ENCODE results near the gene ZMYND11.
A peak's percentile ranks its signal among the peaks of the same experiment; 100 is the strongest.
"Not testable (repeated sequence)": the region's sequence is repeated elsewhere in the genome, so short reads cannot be mapped to it uniquely, and the experiment has no call there.

ZMYND11 gene

DNA sequence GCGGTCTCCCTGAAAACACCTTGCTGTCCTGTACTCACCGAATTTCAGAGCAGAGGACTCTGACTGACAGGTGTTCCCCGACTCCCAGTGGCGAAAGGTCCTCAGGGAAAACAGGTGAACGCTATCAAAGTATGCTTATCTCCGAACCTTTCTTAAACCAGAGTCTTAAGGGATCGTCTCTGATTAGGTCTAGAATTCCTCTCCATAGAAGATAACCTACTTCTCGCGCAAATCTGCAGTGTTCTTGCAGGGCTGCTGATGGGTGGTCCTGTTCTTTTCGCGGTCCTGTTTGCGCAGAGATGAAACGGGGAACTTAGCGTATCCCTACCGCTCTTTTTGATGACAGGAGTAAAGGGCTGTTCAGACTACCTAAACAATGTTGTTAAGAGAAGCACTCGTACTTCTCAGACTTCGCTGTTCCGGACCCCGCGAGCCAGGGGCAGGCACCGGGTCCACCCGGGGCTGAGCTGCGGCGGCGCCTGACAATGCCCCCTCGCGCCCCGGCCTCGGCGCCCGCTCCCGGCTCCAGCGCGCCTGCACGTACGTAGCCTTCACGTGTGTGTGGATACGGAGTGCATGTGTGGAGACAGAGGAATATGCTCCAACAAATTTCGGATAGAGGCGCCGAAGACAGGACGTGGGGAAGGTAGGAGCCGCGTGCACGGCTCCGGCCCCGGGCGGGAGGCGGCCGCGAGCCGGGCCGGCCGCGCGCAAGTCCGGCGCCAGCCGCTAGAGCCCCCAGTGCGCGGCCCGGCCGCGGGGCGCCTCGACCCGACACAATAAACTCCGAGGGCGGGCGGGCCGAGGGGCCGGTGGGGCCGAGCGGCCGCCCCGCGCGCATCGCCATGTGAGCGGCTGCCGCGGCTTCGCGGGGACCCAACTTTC is 766 bp upstream of the ZMYND11 start:
- peak; percentile 68 for DNase-seq

DNA sequence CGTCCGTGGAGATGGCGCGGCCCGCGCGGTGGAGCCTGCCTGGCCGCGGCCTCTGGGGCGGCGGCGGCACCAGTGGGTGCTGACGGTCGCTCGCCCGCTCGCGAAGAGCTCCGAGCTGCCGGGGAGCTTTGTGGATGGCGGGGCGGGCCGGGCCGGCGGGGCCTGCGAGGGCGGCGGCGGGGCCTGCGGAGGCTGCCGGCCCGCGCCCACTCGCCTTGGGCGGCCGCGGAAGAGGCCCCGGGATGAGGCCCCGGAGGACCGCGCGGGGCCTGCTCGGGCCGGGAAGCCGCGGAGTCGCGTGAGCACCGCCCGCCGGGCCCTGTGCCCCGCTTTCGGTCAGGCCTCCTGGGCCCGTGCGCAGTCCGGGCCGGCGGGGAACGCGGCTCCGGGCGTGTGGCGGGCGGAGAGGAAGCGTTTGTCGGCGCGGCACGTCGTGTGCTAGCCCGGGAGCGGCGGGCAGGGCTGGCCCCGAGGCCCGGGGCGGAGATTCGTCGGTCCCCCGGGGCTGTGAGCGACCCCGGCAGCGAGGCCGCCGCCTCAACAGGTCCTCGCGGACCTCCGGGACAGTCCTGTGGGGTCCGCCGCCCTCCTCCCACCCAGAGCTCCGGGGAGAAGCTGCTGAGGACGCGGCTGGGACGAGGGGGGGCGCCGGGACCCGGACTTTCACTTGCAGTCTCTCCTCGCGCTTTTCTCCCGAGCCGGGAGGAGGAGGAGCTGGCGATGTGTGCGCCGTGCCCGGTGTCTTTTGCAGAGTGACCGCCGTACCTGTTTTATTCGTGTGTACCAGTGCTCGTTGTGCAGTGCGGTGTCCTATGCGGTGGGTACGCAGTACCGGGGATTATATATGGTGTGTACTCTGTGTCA is 578 bp downstream of the ZMYND11 start:
- DNase-seq = peak; percentile 80

DNA sequence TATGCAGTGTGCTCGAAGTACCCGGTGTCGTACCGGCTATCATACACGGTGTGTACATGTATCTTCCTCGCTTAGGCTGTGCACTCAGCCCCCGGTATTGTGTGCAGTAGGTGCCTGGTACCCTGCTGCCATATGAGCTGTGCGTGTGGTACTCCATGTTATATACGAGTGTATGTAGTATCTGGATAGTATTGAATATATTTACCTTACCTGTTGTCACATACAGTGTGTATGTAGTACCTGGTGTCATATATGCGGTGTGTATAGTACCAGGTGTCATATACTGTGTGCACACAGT is 1.2 kb downstream of the ZMYND11 start:
- DNase-seq = no peak

DNA sequence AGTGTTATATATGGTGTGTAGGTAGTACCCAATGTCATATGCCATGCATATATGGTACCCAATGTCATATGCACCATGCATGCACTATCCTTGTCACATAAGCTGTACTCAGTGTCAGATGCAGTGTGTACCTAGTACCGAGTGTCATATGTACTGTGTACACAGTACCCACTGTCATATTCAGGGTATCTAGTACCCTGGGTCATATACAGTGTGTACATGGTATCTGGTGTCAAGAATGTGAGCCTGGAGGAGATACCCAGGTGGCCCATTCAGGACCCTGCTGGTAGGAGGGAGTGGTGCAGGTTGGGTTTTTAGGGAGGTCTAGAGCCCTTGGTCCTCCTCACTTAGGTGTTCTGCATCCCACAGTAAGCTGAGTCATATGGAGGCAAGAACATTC is 1.8 kb downstream of the ZMYND11 start:
- DNase-seq = no peak

DNA sequence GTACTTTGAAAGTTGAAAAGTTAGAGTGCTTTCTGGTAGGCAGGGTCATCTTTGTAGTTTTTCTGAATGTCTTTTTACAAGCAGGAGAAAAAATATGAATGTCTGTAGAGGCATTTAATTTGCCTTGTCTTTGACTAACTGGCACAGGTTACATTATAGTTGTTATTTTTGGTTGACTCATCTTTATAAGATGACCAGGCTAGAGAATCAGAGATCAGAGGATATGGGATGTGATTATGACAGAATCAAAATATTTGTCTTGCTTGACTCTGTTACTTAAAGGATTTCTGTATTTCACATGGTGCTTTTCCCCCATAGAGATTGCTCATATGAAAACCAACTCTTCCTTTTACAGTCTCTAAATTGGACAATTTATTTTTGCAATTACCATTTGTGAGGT is 2.4 kb downstream of the ZMYND11 start:
- DNase-seq = no peak

DNA sequence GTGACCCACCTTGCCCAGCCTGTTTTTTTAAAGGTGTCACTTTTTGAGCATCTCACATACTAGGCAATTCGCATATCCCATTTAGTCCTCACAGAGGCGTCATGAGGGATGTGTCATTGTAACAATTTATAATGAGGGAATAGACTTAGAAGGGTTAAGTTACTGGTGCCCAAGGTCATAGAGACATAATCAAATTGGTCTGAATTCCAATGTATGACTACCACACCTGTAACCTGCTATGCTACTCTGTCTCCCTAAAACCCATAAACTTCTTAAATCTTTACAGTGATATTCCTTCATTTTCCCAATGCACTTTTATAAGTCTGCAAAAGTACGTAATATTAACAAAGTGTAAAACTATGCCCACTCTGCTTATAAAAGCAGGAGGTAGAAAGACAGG is 7.1 kb downstream of the ZMYND11 start:
- no peak for DNase-seq

DNA sequence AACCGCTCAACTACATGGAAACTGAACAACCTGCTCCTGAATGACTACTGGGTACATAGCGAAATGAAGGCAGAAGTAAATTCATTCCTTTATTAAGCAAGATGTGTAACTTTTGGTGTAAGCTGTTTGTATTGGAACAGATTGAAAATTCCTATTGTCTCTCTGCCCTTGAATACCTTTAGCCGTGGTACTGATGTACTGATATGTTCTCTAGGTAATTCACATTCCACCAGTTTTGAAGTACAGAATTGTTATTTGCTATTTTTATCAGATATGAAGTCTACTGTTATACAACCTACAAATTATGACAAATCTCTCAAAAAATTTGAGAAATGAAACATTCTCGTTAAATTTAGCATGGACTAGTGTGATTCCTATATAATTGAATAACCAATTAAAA is 17.7 kb downstream of the ZMYND11 start:
- no peak for DNase-seq

DNA sequence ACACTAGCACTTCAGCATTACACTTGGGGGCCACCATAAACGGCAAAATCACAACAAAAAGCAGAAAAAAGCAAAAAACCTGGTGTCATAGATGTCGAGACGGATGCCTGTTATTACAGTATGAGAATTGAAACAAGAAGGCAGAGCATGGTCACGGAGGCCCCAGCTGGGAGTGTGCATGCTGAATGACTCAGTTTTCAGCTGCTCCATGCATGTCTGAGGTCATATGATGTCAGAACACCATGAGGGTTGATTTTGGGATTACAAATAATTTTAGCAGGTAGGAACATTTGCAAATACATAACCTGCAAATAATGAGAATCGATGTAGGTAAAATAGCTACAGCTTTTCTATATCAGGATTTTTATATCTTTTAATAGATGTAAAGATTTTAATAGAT is 19.1 kb downstream of the ZMYND11 start:
- no peak for DNase-seq

DNA sequence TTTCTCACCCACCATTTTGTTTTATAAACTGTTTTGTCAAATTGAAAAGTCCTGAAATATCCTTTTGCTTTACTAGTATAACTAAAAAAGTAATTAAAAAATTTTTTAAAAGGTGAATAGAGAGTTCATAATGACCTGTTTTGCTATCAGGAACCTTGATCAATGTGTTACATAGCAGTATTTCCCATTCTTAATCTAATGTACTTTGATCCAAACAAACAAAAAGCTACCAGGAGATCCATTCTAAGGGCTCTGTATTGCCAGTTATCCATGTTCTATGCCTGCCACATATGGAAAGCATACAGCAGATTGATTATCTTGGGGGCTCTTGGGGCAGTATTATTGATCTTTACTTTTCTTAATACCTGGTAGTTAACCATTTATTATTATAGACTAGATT is 32.1 kb downstream of the ZMYND11 start:
- no peak for DNase-seq

DNA sequence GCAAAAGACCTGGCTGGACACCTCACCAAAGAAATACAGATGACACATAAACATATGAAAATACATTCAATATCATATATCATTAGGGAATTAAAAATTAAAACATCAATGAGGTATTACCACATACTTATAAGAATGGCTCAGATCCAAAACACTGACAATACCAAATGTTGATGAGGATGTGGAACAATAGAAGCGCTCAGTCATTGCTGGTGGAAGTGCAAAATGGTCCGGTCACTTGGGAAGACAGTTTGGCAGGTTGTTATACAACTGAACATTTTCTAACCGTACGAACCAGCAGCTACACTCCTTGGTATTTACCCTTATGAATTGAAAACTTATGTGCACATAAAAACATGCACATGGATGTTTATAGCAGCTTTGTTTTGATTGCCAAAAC is 38.5 kb downstream of the ZMYND11 start:
- no peak for DNase-seq

DNA sequence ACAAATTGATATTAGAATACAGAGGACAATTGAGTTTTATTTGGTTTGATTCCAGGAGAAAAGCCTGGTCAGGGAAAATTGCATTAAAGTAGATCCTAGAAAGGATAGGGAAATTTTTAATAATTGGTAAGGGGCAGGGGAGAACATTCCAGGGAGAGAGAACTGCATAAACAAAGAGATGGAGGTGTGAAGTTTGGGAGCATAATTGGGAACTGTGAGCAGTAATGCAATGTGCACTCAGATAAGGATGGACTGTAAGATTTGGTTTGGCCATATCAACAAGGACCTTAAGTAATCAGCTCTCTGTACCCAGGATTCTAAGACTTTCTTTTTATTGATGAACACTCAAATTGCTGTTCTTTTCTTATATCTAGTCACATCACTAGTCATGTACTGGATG is 41.4 kb downstream of the ZMYND11 start:
- DNase-seq = no peak

DNA sequence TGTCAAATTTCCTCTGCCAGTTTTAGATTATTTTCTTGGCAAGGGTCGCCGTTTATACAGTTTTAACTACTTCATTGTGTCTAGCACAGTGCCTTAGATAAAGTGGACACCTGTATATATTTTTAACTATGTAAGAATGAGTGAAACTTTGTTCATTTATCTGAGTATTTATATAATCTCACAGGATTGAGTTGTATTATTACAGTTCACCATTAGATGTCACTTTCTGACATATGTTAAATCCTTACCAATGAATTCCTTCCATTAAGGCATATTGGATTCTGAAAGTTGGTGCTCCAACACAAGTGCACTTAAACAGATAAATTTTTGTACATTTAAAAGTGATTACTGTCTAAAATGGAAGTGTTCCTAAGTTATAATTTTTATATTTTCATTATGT is 43.0 kb downstream of the ZMYND11 start:
- DNase-seq = no peak

DNA sequence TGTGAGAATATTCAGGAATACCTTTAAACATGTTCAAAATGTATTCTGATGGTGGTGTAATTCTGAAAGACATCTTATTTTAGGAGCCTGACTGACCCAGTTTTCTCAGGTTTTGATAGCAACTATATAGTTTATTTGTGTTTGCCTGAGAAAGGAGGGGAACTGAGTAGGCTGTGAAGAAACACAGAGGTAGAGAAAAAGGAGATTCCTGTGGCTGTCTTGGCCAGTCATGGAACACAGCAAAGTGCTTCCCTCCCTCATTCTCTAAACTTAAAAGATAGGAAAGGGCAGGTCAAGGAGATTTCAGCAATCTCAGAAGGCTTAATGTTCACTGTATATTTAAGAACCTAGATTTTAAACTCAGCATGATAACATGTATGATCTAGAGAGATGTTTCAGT is 43.5 kb downstream of the ZMYND11 start:
- DNase-seq = no peak

DNA sequence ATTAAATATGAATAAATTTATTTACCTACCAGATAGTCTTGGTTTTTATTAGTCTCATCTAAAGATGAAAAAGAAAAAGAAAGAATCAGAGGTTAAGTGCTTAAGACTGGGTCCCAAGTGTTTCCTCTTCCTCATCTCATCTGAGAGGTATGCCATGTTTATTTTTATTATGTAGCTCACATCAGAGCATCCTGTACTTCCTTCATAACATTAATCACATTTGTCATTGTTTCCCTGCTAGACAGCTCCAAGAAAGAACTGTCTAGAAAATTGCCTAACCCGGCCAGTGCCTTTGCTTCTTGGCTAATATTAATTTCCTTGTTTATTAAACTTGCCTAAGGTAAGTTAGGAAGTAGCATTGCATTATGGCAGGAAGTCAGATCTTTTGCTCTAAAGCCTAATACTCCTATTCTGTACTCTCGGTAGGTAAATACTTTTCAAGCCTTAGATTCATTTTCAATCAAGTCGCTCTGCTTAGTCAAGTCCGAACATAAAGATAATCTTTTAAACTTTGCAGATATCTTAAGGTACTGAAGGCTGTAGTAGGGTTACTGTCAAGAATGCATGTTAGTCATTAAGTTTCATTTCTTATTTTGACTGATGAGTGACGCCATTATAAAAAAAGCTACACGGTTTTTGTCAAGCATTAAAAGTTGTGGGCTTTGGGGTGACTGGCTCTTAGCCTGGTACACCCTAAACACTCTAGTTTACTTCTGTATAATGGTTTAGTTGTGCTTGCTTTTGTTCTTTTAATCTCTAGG is 47.4 kb downstream of the ZMYND11 start:
- no peak for DNase-seq

DNA sequence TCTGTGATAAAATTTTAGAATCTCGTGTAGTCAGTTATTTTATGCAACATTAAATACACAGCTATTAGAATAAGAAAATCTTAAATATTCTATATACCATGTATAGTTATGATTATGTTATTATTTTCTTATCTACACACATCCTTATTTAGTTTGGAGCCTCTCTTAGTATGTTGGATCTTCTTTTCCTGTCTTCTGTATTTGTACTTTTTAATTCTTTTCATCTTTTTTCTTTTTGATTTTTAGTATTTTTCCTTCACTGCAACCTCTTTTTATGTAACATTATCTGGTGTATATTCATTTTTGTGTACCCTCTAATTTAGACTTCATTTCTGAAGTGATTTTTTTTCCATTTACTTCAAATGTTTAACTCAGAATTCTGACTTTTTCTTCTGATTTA is 48.9 kb downstream of the ZMYND11 start:
- DNase-seq = no peak

DNA sequence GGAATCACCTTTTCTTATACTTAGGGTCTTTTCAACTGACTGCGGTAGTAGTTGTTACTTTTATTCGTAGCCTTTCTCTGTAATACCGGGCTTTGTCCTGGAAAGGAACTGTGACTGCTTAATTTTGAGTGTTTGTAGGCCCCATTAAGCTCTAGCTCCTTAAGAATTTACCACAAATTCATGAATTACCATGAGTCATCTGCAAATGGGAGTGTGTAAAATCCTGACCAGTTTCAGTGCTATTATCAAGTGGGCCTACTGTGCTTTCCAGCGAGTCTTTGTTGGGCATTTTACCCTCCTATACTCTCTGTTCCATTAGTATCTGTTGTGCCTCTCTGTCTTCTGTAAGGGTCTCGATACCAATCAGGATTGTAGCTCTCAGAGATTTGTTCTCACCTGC is 49.7 kb downstream of the ZMYND11 start:
- DNase-seq = no peak

DNA sequence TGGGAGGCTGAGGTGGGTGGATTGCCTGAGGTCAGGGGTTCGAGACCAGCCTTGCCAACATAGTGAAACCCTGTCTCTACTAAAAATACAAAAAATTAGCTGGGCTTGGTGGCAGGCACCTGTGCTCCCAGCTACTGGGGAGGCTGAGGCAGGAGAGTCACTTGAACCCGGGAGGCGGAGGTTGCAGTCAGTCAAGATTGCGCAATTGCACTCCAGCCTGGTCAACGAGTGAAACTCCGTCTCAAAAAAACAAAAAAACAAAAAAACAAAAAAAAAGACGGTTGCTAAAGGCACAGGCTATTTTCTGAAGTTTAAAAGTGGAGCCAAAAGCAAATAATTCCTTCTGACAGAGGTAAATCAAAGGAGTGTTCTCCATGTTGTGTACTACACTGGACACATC is 50.3 kb downstream of the ZMYND11 start:
- not testable (repeated sequence) for DNase-seq

DNA sequence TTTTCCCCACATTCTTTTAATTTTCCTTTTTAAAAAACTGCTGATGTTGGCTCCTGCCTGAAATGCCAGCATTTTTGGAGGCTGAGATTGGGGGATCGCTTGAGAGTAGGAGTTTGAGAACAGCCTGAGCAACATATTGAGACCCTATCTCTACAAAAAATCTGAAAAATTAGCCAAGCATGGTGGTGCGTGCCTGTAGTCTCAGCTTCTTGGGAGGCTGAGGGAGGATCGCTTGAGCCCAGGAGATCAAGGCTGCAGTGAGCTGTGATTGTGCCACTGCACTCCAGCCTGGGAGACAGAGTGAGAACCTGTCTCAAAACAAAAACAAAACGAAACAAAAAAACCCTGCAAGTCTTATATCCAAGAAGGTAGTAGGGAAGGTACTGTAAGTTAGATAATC is 51.7 kb downstream of the ZMYND11 start:
- DNase-seq = no peak

DNA sequence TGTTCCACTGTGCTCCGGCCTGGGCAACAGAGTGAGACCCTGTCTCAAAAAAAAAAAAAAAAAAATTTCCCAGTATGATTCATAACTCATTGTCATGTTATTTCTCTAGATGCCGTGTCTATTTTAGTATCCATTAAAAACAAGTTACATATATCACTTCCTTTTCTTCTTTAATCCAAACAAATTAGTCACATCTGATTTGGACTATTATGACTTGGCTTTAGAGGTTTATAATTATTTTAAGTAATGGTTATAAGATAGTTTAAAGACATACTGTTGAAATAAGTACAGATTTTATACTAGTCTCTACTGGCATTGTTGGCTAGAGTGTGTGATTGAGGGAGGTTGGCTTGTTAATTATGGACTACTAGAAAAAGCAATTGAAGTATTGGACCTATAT is 53.3 kb downstream of the ZMYND11 start:
- DNase-seq = no peak

DNA sequence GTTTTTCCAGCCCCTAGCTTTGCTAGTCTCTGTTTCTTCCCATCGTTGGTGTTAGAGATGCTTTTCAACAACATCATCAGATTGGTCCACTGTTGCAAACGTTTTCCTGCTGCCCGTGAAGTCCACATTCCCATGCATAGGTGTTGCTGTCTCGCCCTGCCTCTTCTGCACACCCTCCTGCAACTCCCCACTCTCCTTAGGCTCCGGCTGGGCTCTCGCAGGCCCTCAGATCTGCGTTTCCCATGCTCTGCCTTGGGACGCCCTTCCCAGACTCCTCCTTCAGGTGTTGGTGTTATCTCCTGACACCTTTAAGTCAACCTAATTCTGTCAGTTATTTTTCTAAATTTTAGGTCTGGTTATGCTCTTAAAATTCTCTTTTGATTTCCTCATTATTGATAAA is 55.0 kb downstream of the ZMYND11 start:
- DNase-seq = no peak

DNA sequence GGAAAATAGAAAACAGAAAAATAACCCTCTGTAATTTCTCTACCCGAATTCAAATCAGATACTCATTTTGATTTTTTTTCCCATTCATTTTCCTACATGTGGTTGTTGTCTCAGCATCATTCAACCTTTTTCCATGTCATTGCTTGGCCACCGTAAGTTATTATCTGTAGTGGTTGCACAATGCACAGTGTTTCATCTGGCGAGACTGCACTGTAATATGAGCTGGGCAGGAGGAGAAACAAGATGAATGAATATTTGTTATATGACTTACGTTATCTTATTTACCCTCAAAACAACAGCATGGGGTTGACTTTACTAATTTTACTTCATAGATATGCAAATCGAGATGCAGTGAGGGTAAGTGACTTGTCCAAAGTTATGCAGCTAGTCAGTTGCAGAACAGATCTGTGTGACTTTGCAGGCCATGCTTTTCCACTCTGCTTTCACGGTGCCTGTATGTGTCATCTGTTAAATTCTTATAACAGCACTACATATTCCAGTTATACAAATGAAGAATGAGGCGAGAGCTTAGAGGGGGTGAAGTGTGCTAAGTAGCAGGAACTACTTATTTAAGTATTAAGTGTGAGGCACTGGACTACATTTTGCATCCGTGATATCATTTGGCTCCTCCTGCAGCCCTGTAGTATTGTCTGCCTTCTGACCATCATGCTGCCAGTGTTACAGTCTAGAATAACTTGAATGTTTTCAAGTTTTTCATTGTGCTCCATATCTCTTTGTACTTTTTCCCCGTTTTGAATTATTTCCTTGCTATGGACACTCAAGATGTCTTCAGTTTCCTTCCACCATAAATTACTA is 56.7 kb downstream of the ZMYND11 start:
- no peak for DNase-seq

DNA sequence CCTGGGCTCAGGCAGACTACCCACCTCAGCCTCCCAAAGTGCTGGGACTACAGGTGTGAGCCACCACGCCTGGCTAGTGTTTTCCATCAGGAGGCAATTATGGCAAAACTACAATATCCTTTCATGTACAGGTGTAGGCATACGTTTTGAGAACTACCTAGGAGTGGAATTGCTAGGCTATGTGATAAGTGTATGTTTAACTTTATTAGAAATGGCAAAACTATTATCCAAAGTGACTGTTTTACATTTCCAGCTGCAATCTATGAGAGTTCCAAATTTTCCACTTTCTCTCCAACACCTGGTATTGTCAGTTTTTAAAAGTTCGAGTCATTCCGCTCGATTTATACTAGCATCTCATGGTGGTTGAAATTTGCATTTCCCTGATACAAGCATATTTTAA is 59.0 kb downstream of the ZMYND11 start:
- no peak for DNase-seq

DNA sequence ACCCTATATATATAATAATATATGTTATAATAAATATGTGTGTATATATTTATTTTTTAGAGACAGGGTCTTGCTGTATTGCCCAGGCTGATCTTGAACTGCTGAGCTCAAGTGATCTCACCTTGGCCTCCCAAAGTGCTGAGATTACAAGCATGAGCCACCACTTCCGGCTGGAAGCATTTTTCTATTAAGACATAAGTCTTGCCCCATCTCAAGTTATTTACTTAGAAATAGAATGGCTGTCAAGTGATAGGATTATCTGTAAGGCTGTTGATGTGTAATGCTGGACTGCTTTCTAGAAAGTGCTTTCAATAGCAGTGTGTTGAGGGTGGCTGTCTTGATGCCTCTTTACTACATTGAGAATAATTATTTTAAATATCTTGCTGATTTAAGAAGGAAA is 65.2 kb downstream of the ZMYND11 start:
- no peak for DNase-seq

Data from right forelimb (tissue), 1 donor.